TTC549 (cell line): ENCODE data around the gene MUC6.

ENCODE experiments used
- FAIRE-seq: peaks from 2 replicates; lab custom pipeline; 2012; peaks lifted over from hg19 to GRCh38; lab: Jason Lieb, UNC

MUC6 gene

GRCh38 chr11:1034456-1035295 is 1.8 kb downstream of the MUC6 start:
- no peak for FAIRE-seq

- FAIRE-seq, result no peak
Measured at GRCh38 chr11:1034001-1034400, 2.5 kb downstream of the MUC6 start.

- no peak for FAIRE-seq
Measured at GRCh38 chr11:1033016-1033798, 3.3 kb downstream of the MUC6 start.

- FAIRE-seq, result no peak
Measured at GRCh38 chr11:1032310-1032891, 4.1 kb downstream of the MUC6 start.

GRCh38 chr11:1031121-1031899 is 5.2 kb downstream of the MUC6 start:
- no peak for FAIRE-seq

GRCh38 chr11:1030556-1030955 is 6.0 kb downstream of the MUC6 start:
- FAIRE-seq, result no peak

- FAIRE-seq, result no peak
Measured at GRCh38 chr11:1030086-1030485, 6.4 kb downstream of the MUC6 start.

GRCh38 chr11:1029654-1030053 is 6.9 kb downstream of the MUC6 start:
- no peak for FAIRE-seq

GRCh38 chr11:1029051-1029450 is 7.5 kb downstream of the MUC6 start:
- FAIRE-seq, result no peak

GRCh38 chr11:1028616-1029015 is 7.9 kb downstream of the MUC6 start:
- no peak for FAIRE-seq

GRCh38 chr11:1028291-1028540 is 8.3 kb downstream of the MUC6 start:
- no peak for FAIRE-seq

- no peak for FAIRE-seq
Measured at GRCh38 chr11:1027483-1028290, 8.8 kb downstream of the MUC6 start.

- no peak for FAIRE-seq
Measured at GRCh38 chr11:1026641-1027482, 9.7 kb downstream of the MUC6 start.

GRCh38 chr11:1026163-1026450 is 10.4 kb downstream of the MUC6 start:
- no peak for FAIRE-seq

- FAIRE-seq, result no peak
Measured at GRCh38 chr11:1025410-1026162, 10.9 kb downstream of the MUC6 start.

- FAIRE-seq, result no peak
Measured at GRCh38 chr11:1024597-1025409, 11.7 kb downstream of the MUC6 start.

- no peak for FAIRE-seq
Measured at GRCh38 chr11:1023811-1024596, 12.5 kb downstream of the MUC6 start.

GRCh38 chr11:1022908-1023810 is 13.4 kb downstream of the MUC6 start:
- no peak for FAIRE-seq
